Mesenteric fat pad (tissue), 1 donor: ENCODE data around the gene CPNE5. TPM values are rescaled to one million over a fixed set of nuclear protein-coding genes. Genes with fewer than 3 reads are reported as not detected.

Experiments
- DNase-seq: peaks from one replicate; pipeline ENCODE4 v3.0.0-alpha.2; 2020; ENCODE audit warnings: low spot score
- long read RNA-seq: library from polyadenylated mRNA; unstranded; transcript quantifications from one replicate; pipeline ENCODE4 v2.0.0, GENCODE V29; 2020
- total RNA-seq: library from RNA; stranded (reverse); fragmentation: NEBNext Ultra II Directional; extraction: Animal tissue kit (Norgen Biotek cat#: 25700); gene quantifications from one replicate; pipeline ENCODE4 v1.2.1, GENCODE V29; 2021
- donor health status: DM: yes; HTN: yes; CAD: no.

The CPNE5 gene
- total RNA-seq = 2.8 TPM
- long read RNA-seq, partial matches to known transcripts = 0 of 4 reads
- long read RNA-seq, other reads (novel, unspliced or antisense) = 4 of 4 reads

DNA sequence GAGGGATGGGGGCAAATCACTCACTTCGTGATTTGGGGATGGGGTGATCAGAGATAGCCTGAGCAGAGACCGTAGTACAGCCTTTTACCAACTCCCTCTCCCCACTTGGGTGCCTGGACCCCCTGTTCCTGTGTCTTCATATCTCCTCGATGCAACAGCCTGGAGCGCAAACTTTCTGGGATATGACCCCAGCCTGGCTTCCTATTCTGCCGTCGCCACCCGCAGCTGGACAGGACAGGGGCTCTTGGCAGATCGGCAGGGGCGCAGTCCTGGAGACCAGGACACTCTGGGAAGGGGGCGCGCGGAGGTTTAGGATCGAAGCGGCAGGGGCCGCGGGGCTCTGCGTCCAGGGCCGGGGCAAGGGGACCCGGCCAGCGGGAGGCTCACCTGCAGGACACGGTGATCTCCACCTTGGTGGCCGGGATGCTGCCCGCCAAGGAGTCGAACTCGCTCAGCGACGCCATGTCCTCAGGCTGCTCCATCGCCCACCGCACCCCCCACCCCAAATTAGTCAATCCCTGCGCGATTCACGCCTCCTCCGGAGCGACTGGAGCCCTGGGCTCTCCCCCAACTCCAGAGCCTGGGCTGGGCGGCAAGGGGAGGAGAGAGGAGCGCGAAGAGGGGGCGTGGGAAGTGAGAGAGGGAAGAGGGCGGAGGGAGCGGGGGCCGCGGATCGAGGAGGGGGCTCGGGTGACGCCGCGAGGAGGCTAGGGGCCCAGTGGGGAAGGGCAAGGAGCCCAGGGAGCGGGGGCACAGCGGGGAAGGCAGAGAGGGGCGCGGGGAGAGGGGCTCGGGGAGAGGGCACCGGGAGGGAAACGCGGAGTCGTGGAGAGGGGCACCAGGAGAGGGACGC, at the start of gene CPNE5:
TSS of gene CPNE5 (minus strand) at position 549 of the 853 bp plus-strand sequence. CDS start at position 482, 67 bp downstream.
- DNase-seq = no peak

DNA sequence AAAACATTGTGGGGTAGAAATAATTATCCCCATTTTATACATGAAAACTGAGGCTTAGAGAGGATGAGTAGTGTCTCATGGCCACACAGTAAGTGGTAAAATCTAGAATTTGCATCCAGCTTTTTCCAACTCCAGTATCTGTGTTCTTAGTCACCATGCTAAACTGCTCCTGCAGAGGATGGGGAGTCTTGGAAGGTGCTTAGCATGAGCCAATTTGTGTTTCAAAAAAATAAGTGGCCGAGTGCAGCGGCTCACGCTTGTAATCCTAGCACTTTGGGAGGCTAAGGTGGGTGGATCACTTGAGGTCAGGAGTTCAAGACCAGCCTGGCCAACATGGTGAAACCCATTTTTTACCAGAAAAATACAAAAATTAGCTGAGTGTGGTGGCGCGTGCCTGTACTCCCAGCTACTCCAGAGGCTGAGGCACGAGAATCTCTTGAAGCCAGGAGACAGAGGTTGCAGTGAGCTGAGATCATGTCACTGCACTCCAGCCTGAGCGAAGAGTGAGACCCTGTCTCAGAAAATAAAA, 48.9 kb upstream of the CPNE5 start:
- DNase-seq = no peak

DNA sequence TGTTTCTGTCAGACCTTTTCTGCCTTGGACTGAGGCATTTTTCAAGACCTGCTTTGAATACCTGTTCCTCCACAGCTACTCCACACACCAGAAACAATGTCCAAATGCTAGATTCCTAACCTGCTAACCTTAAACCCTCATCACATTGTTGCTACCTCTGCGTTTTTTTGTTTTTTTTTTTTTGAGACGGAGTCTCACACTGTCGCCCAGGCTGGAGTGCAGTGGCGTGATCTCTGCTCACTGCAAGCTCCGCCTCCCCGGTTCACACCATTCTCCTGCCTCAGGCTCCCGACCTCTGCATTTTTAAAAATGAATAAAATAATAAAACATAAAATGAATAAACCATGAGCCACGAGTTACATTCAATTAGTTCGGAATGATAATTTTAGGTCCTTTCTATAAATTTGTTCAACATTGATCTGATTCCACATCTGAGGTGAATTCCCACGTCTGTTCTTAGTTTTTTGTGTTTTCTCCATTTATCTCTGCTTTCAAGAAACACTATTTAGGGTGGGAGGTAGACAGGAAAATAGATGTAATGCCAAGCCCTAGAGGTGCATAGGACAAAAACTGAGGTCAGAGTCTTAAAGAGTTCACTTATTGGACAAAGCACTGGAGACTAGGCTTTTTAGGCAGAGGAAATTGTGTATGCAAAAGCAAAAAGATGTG, 47.8 kb upstream of the CPNE5 start:
- DNase-seq = no peak

DNA sequence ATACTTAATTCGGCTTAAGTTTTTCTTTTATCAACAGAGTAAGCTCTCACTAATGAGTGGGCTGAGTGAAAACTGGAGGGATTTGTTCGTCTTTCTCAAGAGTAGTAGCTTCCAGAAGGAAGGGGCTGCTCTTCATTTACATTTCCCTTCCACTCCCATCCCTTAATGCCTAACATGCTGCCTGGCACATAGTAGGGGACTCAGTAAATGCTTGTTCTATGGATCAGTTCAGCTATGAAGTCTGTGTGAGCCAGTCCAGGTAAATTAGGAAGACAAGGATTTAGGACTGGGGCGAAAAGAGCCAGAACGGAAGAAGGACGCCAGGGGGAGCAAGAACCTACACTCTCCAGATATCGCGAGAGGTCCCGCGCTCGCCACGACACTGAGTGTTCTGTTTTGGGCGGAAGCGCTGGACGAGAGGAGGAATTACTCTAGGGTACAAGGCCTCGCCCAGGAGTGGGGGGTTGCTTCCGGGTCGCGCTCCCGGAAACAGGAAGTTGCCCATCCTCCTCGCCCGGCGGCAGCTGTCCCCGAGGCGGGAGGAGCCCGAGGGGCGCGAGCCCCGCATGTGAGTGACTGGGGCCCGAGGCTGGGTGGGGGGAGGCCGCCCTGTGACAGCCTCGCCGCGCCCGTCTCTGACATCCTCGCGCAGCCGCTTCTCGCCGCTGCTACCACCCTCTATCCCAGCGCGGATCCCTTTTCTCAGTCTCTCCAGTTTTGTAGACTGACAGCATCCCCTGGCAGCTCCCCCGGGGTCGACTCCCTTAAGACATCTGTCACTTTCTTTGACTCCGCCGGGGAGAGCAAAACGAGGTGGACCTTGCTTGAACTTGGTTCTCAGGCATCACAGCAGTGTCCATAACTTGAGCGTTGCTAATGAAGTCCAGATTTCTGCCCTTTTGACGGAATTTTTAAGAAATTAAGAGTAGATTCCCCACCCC, 46.5 kb upstream of the CPNE5 start, which contains the start of gene C6orf89:
TSS of gene C6orf89 (plus strand) at position 492 of the 941 bp plus-strand sequence. CDS start 13,493 bp downstream, outside the sequence.
- peak; percentile 99 for DNase-seq

DNA sequence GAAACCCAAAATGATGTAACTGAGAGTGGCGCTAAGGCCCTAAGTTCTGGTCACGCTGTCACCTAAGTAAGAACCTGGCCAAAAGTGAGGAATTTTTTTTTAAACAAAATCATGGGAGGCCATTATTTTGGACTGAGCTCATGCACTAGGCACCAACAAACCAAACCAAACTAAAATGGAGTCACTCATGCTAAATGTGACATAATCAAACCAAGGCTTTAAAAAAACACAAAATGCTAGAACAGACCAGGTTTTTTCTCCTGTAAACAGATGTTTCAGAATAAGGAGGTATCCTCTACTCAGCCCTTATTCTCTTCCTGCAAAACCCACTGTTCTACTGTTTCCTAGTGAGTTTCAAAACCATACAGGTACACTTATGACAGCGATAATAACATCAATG, 45.4 kb upstream of the CPNE5 start:
- DNase-seq = no peak

DNA sequence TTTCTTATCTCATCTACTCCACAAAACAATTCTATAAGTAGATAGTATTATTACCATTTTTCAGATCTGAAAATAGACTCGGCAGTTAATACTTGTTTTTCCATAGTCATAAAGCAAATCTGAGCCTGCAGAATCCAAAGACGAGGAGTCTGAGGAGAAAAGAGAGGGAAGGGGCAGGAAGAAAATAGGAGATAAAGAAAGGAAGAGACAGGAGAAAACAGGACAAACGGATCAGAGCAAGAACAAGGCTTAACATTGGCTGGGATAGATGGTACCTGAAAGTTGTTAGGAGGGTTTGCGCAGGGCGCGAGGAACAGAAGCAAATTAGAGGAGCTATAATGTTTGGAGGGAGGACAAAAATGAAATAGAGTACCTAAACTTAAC, 36.0 kb upstream of the CPNE5 start:
- no peak for DNase-seq

DNA sequence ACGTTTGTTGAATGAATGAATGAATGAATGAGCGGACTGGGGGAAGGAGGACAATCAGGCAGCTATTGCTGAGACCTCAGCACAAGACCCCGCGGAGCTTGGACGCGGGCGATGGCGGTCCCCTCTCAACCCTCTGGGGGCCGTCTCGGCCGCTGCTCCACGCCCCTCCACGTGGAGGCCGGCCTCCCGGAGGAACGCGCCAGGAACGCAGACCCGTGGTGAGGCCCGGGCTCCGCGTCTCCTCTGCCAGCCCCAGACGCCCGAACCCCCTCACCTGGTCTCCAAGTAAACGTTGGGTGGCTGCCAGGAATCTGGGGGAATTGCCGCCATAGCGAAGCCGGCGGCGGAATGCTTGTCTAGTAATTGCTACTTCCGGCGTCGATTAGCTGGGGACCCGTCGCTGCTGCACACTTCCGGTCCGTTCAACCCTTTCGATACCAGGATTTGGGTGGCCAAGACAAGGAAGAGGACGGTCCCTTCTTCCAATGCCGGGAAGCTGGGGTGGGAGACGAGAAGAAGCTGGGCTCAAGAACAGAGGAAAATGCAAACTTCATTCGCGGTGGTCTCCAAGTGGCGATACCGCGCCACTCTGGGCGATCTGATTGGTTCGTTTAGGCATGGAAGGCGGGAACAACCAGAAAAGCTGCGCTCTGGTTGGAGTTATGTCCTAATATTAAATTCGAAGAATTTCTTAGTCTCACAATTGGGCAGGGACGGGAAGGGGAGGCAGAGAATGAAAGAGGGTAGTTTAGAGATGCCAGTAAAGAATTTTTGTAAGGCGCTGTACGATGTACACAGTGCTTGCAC, 35.4 kb upstream of the CPNE5 start, which contains the start of gene PPIL1:
TSS of gene PPIL1 (minus strand) at position 361 of the 807 bp plus-strand sequence. CDS start at position 330, 31 bp downstream.
- peak; percentile 96 for DNase-seq

DNA sequence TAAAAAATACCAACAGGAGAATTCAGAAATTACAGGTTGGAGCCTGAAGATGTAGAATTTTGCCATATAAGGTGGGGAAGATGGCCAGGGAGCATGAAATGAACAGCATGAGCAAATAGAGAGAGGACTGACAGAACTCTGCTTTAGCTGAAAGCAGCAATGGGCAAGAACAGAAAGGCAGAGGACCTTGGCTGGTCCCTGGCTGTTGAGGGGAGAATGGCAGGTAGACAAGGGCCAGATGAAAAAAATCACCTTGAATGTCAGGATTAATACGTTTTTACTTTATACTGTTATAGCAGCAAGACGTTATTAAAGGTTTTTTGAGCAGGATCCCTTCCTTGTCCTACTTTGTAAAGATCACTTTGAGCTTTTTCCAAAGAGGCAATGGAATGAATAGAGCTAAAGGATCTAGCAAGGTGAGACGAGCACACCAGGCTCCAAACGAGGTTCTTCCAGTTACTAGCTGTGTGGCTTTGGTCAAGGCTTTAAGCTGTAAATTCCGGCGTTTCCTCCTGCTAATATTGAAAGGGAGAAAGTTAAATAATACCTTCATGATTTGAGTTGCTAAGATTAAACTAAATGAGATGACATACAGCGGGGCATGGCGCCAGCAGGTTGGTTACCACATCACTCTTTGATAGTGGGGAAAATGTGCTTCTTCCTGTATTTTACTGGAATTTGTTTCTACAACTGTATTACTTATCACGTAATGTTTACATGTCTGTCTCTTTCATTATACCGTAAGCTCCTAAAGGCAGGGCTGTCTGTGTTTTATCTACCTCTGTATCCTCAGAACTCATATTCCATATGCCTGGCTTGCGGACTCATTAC, 34.6 kb upstream of the CPNE5 start:
- no peak for DNase-seq

DNA sequence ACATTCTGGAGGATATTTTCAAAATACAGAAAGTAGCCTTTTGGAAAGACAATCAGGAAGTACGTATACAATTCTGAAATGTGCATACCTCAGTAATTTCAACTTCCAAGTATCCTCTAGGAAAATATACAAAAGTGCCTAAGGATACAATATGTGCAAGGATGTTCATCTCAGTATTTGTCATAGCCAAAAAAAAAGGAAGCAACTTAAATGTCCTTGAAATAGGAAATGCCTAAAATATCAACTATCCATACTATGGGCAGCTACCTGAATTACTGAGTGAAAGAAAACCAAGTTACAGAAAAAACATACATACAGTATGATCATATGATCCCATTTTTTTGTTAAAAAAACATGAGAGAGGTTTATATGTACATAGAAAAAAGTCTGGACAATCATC, 33.9 kb upstream of the CPNE5 start:
- no peak for DNase-seq

DNA sequence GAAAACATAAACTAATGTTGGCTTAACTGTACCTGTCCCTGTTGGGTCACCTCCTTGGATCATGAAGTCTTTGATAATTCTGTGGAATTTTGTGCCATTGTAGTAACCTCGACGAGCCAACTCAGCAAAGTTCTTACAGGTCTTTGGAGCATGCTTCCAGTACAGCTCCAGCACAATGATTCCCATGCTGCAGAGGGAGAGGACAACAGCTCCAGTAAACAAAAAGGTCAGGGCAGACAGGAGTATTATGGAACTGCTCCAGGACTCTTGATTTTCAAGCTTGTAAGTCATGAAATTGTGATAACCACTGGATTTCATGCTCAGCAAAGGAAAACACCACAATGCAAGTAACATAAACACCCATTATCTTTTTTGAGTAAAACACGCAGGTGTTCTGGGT, 32.4 kb upstream of the CPNE5 start:
- no peak for DNase-seq

DNA sequence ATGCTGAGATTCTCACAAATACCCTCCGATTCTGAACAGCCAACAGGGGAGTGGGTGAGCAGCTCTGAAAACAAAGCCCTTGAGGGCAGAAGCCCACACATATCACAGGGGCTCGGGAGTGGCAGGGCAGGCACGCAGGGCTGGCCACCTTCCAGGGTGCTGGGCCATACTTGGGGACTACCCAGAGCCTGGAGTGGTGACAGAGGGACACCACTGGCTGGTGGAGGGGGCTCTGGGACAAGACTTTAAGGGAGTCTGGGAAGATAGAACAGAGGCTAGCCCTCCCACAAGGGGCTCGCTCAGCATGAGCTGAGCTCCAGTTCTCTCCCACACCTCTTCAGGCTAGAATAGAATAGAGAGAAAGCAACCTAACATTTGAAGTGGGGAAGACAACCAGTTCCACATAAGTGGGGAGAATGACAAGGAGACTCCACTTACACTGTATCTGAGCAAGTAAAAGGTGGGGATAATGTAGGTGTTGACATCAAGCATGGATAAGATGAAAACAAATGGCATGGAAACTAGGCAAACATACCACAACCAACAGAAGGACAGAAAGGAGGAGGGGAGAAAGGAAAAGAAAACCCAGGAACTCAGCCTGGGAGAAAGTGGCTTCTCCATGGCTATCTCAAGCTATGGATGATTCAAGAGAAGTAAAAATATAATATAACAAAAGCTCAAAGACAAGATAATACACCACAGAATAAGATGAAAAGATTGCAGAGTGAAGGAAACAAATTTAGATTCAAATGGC, 28.4 kb upstream of the CPNE5 start:
- DNase-seq = no peak

DNA sequence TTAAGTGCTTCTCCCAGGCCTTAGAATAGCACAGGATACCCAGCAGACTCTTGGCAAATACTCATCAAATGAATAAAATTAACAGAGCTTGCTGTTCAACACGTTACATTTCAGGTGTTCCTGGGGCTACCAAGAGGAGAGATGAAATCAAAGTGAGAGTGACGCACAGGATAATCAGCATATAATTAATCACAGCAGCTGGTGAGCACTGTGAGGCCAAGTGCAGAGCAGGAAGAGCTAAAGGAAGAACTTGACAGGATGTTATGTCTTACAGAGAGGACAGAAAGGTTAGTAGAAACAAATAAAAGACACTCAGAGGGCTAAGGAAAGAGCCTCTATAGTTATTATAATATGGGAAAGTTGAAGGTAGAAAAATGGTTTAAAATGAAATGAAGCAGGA, 26.6 kb upstream of the CPNE5 start:
- DNase-seq = no peak

DNA sequence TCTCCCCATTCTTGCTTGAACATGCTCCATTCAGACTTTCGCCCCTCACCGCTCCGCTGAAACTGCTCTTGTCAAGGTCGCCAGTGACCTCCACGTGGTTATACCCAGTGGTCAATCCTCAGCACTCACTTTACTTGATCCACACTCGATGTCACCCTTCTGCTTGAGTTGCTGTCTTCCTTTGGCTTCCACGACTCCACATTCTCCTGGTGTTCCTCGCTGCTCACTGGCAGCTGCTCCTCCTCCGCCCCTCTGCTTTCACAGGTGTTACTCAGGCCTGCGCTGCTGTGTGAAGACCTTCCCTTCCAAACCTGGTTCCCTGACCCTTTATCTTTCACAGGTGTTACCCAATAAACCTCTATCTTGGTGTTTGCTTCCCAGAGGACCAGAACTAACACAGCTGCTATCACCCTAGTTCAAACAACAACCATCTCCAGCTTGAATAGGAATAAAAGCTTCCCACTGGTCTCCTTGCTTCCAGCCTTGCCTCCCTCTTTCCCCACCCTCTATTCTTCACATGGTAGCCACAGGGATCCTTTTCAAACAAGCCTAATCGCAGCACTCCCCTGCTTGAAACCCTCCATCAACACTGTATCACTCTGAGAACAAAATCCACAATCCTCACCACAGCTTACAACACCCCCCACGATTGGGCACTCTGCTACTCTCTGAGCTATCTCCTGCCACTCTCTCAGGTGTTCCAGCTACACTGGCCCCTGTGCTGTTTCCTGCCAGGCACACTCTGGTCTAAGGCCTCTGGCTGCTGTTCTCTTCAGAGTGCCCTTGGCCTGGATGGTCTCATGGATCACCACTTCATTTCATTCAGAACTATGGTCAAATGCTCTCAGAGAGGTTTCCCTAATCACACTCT, 24.7 kb upstream of the CPNE5 start:
- DNase-seq = no peak

DNA sequence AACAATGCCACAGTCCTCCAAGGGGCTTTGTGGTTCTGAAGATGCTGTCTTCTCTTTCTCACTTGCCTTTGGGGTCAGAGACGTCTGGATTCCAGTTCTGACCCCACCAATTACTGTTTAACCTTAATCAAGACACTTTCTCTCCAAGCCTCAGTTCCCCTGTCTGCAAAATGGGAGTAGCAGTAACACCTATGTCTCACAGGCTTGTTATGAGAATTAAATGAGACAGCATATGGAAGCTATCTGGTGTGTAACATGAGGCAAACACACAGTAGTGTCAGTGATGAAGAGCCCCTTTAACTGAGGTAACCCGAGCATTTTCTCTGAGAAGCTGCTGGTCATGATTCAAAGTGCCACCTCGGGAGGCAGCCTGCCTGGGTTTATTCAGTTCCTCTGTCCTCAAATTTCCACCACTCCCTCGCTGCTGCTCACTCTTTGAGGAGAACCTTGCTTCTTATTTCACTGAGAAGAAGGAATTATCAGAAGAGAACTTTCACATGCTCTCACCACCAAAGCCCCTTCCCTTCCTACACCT, 23.7 kb upstream of the CPNE5 start:
- DNase-seq = no peak

DNA sequence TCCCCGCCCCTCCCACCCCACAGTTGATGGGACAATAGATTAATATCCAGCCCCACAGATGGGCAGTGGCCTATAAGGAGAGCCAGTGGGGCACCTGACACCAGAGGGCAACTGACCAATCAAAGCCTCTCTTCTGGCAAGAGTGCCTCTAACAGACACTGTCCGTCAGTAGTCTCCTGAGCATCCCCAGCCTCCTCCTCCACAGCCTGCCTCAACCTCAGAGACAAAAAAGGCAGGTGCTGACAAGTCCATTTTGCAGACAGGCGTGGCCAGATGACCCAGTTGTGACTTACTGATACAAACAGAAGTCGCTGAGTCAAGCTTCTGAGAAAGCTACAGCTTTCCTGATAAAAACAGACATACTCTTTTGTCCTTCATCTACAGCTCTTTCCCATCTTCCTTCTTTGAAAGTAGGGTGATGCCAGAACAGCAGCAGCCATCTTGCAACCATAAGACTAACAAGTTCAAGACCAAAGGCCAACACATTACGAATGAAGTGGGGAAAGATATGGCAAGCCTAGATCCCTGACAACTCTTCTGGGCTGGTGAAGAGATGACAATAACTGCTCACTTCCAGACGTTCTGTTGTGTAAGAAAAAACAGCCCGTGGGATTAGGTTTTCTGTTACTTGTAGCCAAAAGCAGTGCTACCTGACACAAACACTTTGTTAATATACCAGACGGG, 23.1 kb upstream of the CPNE5 start:
- DNase-seq = no peak

DNA sequence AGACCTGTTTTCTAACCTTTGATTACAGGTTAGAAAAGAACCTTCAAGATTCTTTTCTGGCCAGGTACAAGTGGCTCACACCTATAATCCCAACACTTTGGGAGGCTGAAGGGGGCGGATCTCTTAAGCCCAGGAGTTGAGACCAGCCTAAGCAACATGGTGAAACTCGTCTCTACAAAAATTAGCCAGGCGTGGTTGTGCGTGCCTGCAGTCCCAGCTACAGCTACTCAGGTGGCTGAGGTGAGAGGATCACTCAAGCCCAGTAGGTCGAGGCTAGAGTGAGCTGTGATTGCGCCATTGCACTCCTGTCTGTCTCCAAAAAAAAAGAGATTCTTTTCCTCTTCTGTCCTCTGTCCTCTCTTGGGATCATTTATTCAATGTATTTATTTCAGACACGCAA, 20.9 kb upstream of the CPNE5 start:
- DNase-seq = no peak
